HepG2 (cell line): ENCODE data around the gene PON1. TPM values are rescaled to one million over a fixed set of nuclear protein-coding genes. Genes with fewer than 3 reads are reported as not detected.

Experiments
- polyA plus RNA-seq, 8 experiments: library from polyadenylated mRNA; depleted of rRNA in 3 of 8; stranded (reverse) in 7 of 8; unstranded in 1 of 8; fragments of >200 nt; fragmentation: Illumina TruSeq in 4 of 8; extraction: Trizol in 4 of 8; gene quantifications; 2 replicates each; pipeline versions ENCODE4 v1.2.1 to v1.2.3, GENCODE V29; 2011 to 2016; ENCODE audit warnings: low read depth in 4 of 8, missing spikeins in 1 of 8, mixed read lengths in 1 of 8; ENCODE audit not compliant: insufficient read depth in 1 of 8
- total RNA-seq, 5 experiments: library from RNA; depleted of rRNA; stranded (reverse); fragments of >200 nt; fragmentation: Illumina TruSeq; extraction: Trizol; gene quantifications; 2 replicates each; pipeline ENCODE4 v1.2.3, GENCODE V29; 2016; ENCODE audit warnings: low read depth in 1 of 5
- TF ChIP-seq, protein P1 (sequence below): sonication (generic); formaldehyde crosslinking; IDR thresholded peaks from 2 replicates; pipeline ENCODE4 v1.5.0; 2020; ENCODE audit warnings: mild to moderate bottlenecking, missing genetic modification reagents, borderline replicate concordance
- TF ChIP-seq, protein P2 (sequence below): sonication (generic); formaldehyde crosslinking; IDR thresholded peaks from 2 replicates; pipeline ENCODE4 v1.4.0; 2020; ENCODE audit warnings: mild to moderate bottlenecking, missing genetic modification reagents

Gene PON1
- total and polyA plus RNA-seq, 2 of the 13 experiments (the other 11 are each of a cell fraction or from before 2014, with no cell fraction given): 0.27 to 0.57 TPM

DNA sequence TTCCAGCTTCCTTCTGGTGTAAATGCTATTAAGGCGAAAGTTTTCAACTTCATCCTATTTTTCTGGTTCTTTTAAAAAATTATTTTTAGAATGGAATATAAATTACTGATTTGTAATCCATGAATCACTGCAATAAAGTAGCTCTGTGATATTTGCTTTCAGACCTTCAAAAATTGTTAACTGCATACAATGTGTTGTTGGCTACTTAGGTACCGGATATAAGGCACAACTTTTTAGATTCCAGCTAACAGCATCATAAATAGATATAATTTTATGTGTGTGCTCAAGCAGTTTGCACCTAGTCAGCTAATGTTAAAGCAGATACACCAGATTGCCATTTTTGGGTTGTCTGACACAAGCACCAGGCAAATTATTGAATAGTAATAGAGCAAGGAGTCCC is 58.7 kb downstream of the PON1 start (continued):
- TF ChIP-seq, protein P1, sequence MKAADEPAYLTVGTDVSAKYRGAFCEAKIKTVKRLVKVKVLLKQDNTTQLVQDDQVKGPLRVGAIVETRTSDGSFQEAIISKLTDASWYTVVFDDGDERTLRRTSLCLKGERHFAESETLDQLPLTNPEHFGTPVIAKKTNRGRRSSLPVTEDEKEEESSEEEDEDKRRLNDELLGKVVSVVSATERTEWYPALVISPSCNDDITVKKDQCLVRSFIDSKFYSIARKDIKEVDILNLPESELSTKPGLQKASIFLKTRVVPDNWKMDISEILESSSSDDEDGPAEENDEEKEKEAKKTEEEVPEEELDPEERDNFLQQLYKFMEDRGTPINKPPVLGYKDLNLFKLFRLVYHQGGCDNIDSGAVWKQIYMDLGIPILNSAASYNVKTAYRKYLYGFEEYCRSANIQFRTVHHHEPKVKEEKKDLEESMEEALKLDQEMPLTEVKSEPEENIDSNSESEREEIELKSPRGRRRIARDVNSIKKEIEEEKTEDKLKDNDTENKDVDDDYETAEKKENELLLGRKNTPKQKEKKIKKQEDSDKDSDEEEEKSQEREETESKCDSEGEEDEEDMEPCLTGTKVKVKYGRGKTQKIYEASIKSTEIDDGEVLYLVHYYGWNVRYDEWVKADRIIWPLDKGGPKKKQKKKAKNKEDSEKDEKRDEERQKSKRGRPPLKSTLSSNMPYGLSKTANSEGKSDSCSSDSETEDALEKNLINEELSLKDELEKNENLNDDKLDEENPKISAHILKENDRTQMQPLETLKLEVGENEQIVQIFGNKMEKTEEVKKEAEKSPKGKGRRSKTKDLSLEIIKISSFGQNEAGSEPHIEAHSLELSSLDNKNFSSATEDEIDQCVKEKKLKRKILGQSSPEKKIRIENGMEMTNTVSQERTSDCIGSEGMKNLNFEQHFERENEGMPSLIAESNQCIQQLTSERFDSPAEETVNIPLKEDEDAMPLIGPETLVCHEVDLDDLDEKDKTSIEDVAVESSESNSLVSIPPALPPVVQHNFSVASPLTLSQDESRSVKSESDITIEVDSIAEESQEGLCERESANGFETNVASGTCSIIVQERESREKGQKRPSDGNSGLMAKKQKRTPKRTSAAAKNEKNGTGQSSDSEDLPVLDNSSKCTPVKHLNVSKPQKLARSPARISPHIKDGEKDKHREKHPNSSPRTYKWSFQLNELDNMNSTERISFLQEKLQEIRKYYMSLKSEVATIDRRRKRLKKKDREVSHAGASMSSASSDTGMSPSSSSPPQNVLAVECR (CRISPR knock-in tag): no peak
- TF ChIP-seq, protein P2, sequence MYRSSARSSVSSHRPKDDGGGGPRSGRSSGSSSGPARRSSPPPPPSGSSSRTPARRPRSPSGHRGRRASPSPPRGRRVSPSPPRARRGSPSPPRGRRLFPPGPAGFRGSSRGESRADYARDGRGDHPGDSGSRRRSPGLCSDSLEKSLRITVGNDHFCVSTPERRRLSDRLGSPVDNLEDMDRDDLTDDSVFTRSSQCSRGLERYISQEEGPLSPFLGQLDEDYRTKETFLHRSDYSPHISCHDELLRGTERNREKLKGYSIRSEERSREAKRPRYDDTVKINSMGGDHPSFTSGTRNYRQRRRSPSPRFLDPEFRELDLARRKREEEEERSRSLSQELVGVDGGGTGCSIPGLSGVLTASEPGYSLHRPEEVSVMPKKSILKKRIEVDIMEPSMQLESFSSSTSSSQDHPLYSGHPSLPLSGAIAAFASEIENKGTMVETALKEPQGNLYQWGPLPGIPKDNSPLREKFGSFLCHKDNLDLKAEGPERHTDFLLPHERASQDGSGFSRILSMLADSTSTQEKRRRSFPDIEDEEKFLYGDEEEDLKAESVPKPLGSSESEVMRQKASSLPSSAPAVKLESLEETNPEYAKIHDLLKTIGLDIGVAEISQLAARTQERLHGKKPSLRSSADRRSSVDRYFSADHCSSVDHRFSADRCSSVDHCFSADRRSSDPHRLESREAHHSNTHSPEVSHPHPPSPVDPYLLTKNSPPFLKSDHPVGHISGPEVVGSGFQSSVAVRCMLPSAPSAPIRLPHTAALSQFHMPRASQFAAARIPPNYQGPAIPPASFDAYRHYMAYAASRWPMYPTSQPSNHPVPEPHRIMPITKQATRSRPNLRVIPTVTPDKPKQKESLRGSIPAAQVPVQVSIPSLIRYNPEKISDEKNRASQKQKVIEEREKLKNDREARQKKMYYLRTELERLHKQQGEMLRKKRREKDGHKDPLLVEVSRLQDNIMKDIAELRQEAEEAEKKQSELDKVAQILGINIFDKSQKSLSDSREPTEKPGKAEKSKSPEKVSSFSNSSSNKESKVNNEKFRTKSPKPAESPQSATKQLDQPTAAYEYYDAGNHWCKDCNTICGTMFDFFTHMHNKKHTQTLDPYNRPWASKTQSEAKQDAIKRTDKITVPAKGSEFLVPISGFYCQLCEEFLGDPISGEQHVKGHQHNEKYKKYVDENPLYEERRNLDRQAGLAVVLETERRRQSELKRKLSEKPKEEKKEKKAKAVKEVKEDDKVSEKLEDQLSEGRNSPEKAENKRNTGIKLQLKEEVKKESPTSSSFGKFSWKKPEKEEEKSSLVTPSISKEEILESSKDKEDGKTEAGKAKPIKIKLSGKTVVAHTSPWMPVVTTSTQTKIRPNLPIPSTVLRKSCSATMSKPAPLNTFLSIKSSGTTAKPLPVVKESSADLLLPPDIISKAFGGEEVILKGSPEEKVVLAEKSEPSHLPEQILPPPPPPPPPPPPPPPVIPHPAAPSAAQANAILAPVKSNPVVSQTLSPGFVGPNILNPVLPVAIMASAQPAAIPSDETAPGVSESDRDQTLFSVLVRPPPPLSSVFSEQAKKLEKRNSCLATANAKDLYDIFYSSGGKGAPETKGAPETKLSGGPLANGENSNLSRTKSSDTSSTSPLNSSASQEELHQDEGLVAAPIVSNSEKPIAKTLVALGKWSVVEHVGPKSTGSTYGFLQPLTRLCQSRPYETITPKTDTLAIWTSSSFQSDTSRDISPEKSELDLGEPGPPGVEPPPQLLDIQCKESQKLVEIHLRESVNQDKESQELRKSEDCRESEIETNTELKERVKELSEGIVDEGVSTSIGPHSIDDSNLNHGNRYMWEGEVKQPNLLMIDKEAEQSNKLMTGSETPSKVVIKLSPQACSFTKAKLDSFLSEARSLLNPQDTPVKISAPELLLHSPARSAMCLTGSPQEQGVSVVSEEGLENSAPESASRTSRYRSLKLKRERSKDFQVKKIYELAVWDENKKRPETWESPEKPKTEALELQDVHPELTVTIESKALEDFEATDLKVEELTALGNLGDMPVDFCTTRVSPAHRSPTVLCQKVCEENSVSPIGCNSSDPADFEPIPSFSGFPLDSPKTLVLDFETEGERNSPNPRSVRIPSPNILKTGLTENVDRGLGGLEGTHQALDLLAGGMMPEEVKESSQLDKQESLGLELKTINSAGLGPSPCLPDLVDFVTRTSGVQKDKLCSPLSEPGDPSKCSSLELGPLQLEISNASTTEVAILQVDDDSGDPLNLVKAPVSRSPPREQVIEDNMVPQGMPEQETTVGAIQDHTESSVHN (CRISPR knock-in tag): no peak
